Skeletal muscle tissue (tissue), 4 donors: ENCODE results near the gene SLC19A1. TPM values are rescaled to one million over a fixed set of nuclear protein-coding genes. Genes with fewer than 3 reads are reported as not detected.

ENCODE experiments used
- H3K27ac ChIP-seq: one replicate; pipeline ENCODE4 v1.7.0; 2013; ENCODE audit warnings: mild to moderate bottlenecking, low read depth, low read length, inconsistent platforms
- H3K27me3 ChIP-seq, 3 donors: one replicate each; pipeline ENCODE4 v1.7.0; 2013; ENCODE audit warnings: low read length in 3 of 3; ENCODE audit not compliant: control insufficient read depth in 3 of 3, insufficient read depth in 3 of 3
- H3K36me3 ChIP-seq, 3 donors: one replicate each; pipeline ENCODE4 v1.7.0; 2013; ENCODE audit warnings: low read length in 3 of 3; ENCODE audit not compliant: control insufficient read depth in 3 of 3, insufficient read depth in 3 of 3
- H3K4me1 ChIP-seq, 3 donors: one replicate each; pipeline ENCODE4 v1.7.0; 2013; ENCODE audit warnings: low read length in 3 of 3, mild to moderate bottlenecking in 3 of 3; ENCODE audit not compliant: control insufficient read depth in 3 of 3, insufficient read depth in 3 of 3
- H3K4me3 ChIP-seq, 3 donors: one replicate each; pipeline ENCODE4 v1.7.0; 2013; ENCODE audit warnings: low read length in 3 of 3
- H3K9ac ChIP-seq, 3 donors: one replicate each; pipeline ENCODE4 v1.7.0; 2013; ENCODE audit warnings: low read length in 3 of 3, mild to moderate bottlenecking in 3 of 3, moderate library complexity in 2 of 3, low read depth in 1 of 3
- H3K9me3 ChIP-seq, 3 donors: one replicate each; pipeline ENCODE4 v1.7.0; 2013; ENCODE audit warnings: low read length in 3 of 3; ENCODE audit not compliant: control insufficient read depth in 3 of 3
- total RNA-seq: library from RNA; depleted of rRNA; stranded (reverse); fragments of >200 nt; gene quantifications from one replicate; pipeline ENCODE4 v1.2.3, GENCODE V29; 2014
- donor health status: Osteomylitis.

Gene SLC19A1
- total RNA-seq, 1 donor from 2014 or later: 4.7 TPM

- Histone ChIP-seq H3K27me3 (peaks cover 21 to 26% (median 25%) of the 10 kb centered on the region in 3 donors), H3K9me3 (no peaks in the 10 kb centered on the region), H3K4me1 (peaks cover 5 to 7% (median 6%) of the 10 kb centered on the region in 3 donors), H3K36me3 (no peaks in the 10 kb centered on the region), H3K27ac (no peak overlapping the region), H3K4me3 (no peak overlapping the region), H3K9ac (no peak overlapping the region)
Measured at GRCh38 chr21:45558044-45558721, 15.9 kb upstream of the SLC19A1 start.

GRCh38 chr21:45557616-45558043 lies 15.4 kb upstream of the SLC19A1 start:
- H3K9ac ChIP-seq: no peak overlapping the region
- peaks cover 5 to 7% (median 6%) of the 10 kb centered on the region in 3 donors for H3K4me1 ChIP-seq
- no peaks in the 10 kb centered on the region for H3K9me3 ChIP-seq
- H3K27me3 ChIP-seq: peaks cover 21 to 27% (median 22%) of the 10 kb centered on the region in 3 donors
- no peak overlapping the region for H3K27ac ChIP-seq
- no peak overlapping the region for H3K4me3 ChIP-seq
- H3K36me3 ChIP-seq: no peaks in the 10 kb centered on the region

GRCh38 chr21:45556645-45557615 lies 14.7 kb upstream of the SLC19A1 start:
- Histone ChIP-seq H3K27ac (no peak overlapping the region), H3K9me3 (no peaks in the 10 kb centered on the region), H3K4me3 (no peak overlapping the region), H3K4me1 (peaks cover 6 to 7% (median 6%) of the 10 kb centered on the region in 3 donors), H3K9ac (no peak overlapping the region), H3K27me3 (peaks cover 18 to 29% (median 21%) of the 10 kb centered on the region in 3 donors), H3K36me3 (no peaks in the 10 kb centered on the region)

GRCh38 chr21:45556302-45556644 lies 14.0 kb upstream of the SLC19A1 start:
- Histone ChIP-seq H3K9ac (peak overlapping the region in 2 of 3 donors; percentile 54 to 57), H3K4me3 (no peak overlapping the region), H3K36me3 (no peaks in the 10 kb centered on the region), H3K9me3 (no peaks in the 10 kb centered on the region), H3K27ac (no peak overlapping the region), H3K4me1 (peaks cover 6 to 10% (median 7%) of the 10 kb centered on the region in 3 donors), H3K27me3 (peaks cover 23 to 31% (median 23%) of the 10 kb centered on the region in 3 donors)

- H3K27me3 ChIP-seq: peaks cover 20 to 26% (median 24%) of the 10 kb centered on the region in 3 donors
- H3K27ac ChIP-seq: no peak overlapping the region
- no peaks in the 10 kb centered on the region for H3K36me3 ChIP-seq
- H3K9ac ChIP-seq: peak overlapping the region in 2 of 3 donors; percentile 57 to 62
- H3K9me3 ChIP-seq: no peaks in the 10 kb centered on the region
- peaks cover 6 to 10% (median 7%) of the 10 kb centered on the region in 3 donors for H3K4me1 ChIP-seq
- H3K4me3 ChIP-seq: peak overlapping the region; percentile 49 to 68 (median 65)
Measured at GRCh38 chr21:45555557-45556301, 13.5 kb upstream of the SLC19A1 start.

- Histone ChIP-seq H3K4me1 (peaks cover 6 to 10% (median 7%) of the 10 kb centered on the region in 3 donors), H3K27ac (no peak overlapping the region), H3K27me3 (peaks cover 16 to 22% (median 20%) of the 10 kb centered on the region in 3 donors), H3K9ac (no peak overlapping the region), H3K4me3 (no peak overlapping the region), H3K36me3 (no peaks in the 10 kb centered on the region), H3K9me3 (no peaks in the 10 kb centered on the region)
Measured at GRCh38 chr21:45555251-45555556, 13.0 kb upstream of the SLC19A1 start.

- no peaks in the 10 kb centered on the region for H3K9me3 ChIP-seq
- H3K36me3 ChIP-seq: no peaks in the 10 kb centered on the region
- H3K4me3 ChIP-seq: peak overlapping the region; percentile 64 to 75 (median 71)
- H3K4me1 ChIP-seq: peaks cover 6 to 10% (median 7%) of the 10 kb centered on the region in 3 donors
- peaks cover 16 to 21% (median 16%) of the 10 kb centered on the region in 3 donors for H3K27me3 ChIP-seq
- H3K9ac ChIP-seq: peak overlapping the region in 2 of 3 donors; percentile 69 to 73
- H3K27ac ChIP-seq: no peak overlapping the region
Measured at GRCh38 chr21:45554477-45555175, 12.4 kb upstream of the SLC19A1 start.

- no peak overlapping the region for H3K9ac ChIP-seq
- peaks cover 6 to 10% (median 7%) of the 10 kb centered on the region in 3 donors for H3K4me1 ChIP-seq
- H3K36me3 ChIP-seq: no peaks in the 10 kb centered on the region
- H3K9me3 ChIP-seq: peaks cover 0 to 3% (median 0%) of the 10 kb centered on the region in 3 donors
- peaks cover 16 to 19% (median 19%) of the 10 kb centered on the region in 3 donors for H3K27me3 ChIP-seq
- H3K27ac ChIP-seq: no peak overlapping the region
- H3K4me3 ChIP-seq: no peak overlapping the region
Measured at GRCh38 chr21:45552696-45553391, 10.6 kb upstream of the SLC19A1 start.
